Neuronal stem cell (in vitro differentiated cells): ENCODE measurements around the gene OR10P1.

Experiments used
- DNase-seq: peaks from one replicate; pipeline ENCODE4 v3.0.0-alpha.2; 2013; ENCODE audit warnings: low spot score
- H2AFZ ChIP-seq: one replicate; pipeline ENCODE4 v1.6.1; 2013; ENCODE audit warnings: mild to moderate bottlenecking, low read length, inconsistent platforms
- H2AK5ac ChIP-seq: 2 replicates; pipeline ENCODE4 v1.6.1; 2013; ENCODE audit warnings: low read depth, mild to moderate bottlenecking, inconsistent platforms, low read length, moderate library complexity, mixed read lengths
- H2BK120ac ChIP-seq: 2 replicates; pipeline ENCODE4 v1.6.1; 2013; ENCODE audit warnings: low read depth, mild to moderate bottlenecking, inconsistent platforms, low read length, moderate library complexity, mixed read lengths
- H2BK12ac ChIP-seq: one replicate; pipeline ENCODE4 v1.6.1; 2013; ENCODE audit warnings: low read length, inconsistent platforms
- H2BK15ac ChIP-seq: 2 replicates; pipeline ENCODE4 v1.6.1; 2013; ENCODE audit warnings: mild to moderate bottlenecking, low read length, inconsistent platforms, mixed read lengths
- H2BK5ac ChIP-seq: one replicate; pipeline ENCODE4 v1.6.1; 2013; ENCODE audit warnings: inconsistent platforms, mild to moderate bottlenecking, low read length, moderate library complexity
- H3K14ac ChIP-seq: one replicate; pipeline ENCODE4 v1.6.1; 2013; ENCODE audit warnings: low read length, inconsistent platforms
- H3K18ac ChIP-seq: 2 replicates; pipeline ENCODE4 v1.6.1; 2013; ENCODE audit warnings: low read length, inconsistent platforms
- H3K23ac ChIP-seq: 2 replicates; pipeline ENCODE4 v1.6.1; 2013; ENCODE audit warnings: low read depth, mild to moderate bottlenecking, mixed read lengths, low read length, inconsistent platforms; ENCODE audit not compliant: poor library complexity
- H3K27ac ChIP-seq: replicated peaks from 3 replicates; pipeline ENCODE4 v1.5.1; 2013; ENCODE audit warnings: low read length, inconsistent platforms
- H3K27me3 ChIP-seq, 3 experiments: 2 replicates each; pipeline ENCODE4 v1.6.1; 2013; ENCODE audit warnings: low read length in 3 of 3, mild to moderate bottlenecking in 2 of 3, inconsistent platforms in 1 of 3, low read depth in 1 of 3, mixed read lengths in 1 of 3, moderate library complexity in 1 of 3; ENCODE audit not compliant: control insufficient read depth in 3 of 3, insufficient read depth in 3 of 3
- H3K36me3 ChIP-seq, 2 donors: replicated peaks in 1 of 2; 2 replicates each; pipeline ENCODE4 v1.6.1; 2013; ENCODE audit warnings: low read length in 2 of 2; ENCODE audit not compliant: control insufficient read depth in 2 of 2, insufficient read depth in 2 of 2
- H3K4ac ChIP-seq: 2 replicates; pipeline ENCODE4 v1.6.1; 2013; ENCODE audit warnings: inconsistent platforms, mild to moderate bottlenecking, low read length, moderate library complexity
- H3K4me1 ChIP-seq, 2 donors: 1 replicate in 1 of 2; 2 replicates in 1 of 2; pipeline ENCODE4 v1.6.1; 2013; ENCODE audit warnings: low read length in 2 of 2, low read depth in 1 of 2; ENCODE audit not compliant: control insufficient read depth in 2 of 2, insufficient read depth in 1 of 2
- H3K4me2 ChIP-seq: one replicate; pipeline ENCODE4 v1.6.1; 2013; ENCODE audit warnings: mild to moderate bottlenecking, low read length, inconsistent platforms; ENCODE audit not compliant: insufficient read depth, poor library complexity, severe bottlenecking
- H3K4me3 ChIP-seq, 2 donors: 2 replicates each; pipeline ENCODE4 v1.5.1; 2013; ENCODE audit warnings: low read length in 2 of 2, mild to moderate bottlenecking in 2 of 2, inconsistent platforms in 1 of 2, moderate library complexity in 1 of 2
- H3K79me1 ChIP-seq: one replicate; pipeline ENCODE4 v1.6.1; 2013; ENCODE audit warnings: low read depth, mild to moderate bottlenecking, inconsistent platforms, low read length, moderate library complexity
- H3K9ac ChIP-seq: one replicate; pipeline ENCODE4 v1.6.1; 2013; ENCODE audit warnings: mild to moderate bottlenecking, low read depth, low read length, inconsistent platforms; ENCODE audit not compliant: poor library complexity
- H3K9me3 ChIP-seq, 2 donors: replicated peaks in 1 of 2; 2 replicates each; pipeline versions ENCODE3 to v1.6.1; 2013; ENCODE audit warnings: low read length in 2 of 2, mild to moderate bottlenecking in 2 of 2, inconsistent platforms in 1 of 2, low read depth in 1 of 2, mixed read lengths in 1 of 2, moderate library complexity in 1 of 2; ENCODE audit not compliant: control insufficient read depth in 2 of 2, insufficient read depth in 1 of 2
- H4K8ac ChIP-seq: one replicate; pipeline ENCODE4 v1.6.1; 2013; ENCODE audit warnings: low read depth, mild to moderate bottlenecking, inconsistent platforms, low read length, moderate library complexity
- H4K91ac ChIP-seq: one replicate; pipeline ENCODE4 v1.6.1; 2013; ENCODE audit warnings: low read length, low read depth, mild to moderate bottlenecking, inconsistent platforms; ENCODE audit not compliant: poor library complexity
- WGBS, 2 donors: extraction: QIAGEN DNeasy Blood & Tissue Kit; methylation state at CpG; one replicate each; pipeline ENCODE4 v1.1.7; 2013; ENCODE audit warnings: missing lambda C conversion rate in 2 of 2, mixed read lengths in 1 of 2; ENCODE audit not compliant: insufficient read length in 2 of 2, insufficient replicate concordance in 1 of 2; ENCODE audit errors: extremely low coverage in 2 of 2; 5-methylcytosine and 5-hydroxymethylcytosine counted together

Gene OR10P1

DNA sequence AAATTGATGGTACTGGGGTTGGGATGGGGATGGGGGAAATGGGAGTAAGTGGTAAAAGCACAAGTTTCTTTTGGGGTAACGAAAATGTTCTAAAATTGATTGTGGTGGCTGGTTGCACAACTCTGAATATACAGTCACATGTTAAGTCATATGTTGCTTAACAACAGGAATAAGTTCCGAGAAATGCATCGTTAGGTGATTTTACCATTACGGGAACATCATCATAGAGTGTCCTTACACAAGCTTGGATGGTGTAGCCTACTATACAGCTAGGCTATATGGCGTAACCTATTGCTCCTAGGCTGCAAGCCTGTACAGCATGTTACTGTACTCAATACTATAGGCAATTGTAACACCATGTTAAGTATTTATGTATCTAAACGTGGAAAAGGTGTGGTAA, 40.0 kb downstream of the OR10P1 start:
- no peak overlapping the region for H2BK12ac ChIP-seq

DNA sequence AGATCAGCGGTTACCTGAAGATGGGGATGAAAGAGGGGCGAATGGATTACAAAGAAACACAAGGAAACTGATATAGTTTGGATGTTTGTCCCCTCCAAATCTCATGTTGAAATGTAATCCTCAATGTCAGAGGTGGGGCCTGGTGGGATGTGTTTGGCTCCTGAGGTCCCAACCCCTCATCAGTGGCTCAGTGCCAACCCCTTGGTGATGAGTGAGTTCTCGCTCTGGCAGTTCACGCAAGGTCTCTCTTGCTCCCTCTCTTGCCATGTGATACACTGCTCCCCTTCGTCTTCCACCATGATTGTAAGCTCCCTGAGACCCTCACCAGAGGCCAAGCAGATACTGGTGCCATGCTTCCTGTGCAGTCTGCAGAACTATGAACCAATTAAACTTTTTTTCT, 43.0 kb downstream of the OR10P1 start:
- no peak overlapping the region for H3K27ac ChIP-seq
- peaks cover 2% of the 10 kb centered on the region for H3K79me1 ChIP-seq
- H2AFZ ChIP-seq, result no peak overlapping the region
- H3K9ac ChIP-seq, result no peak overlapping the region
- H3K4me3 ChIP-seq, result no peak overlapping the region
- WGBS, 2 donors, result no CpG with 5 or more reads among the region's 5 CpGs
- H4K91ac ChIP-seq, result no peak overlapping the region
- H3K9me3 ChIP-seq, result no peaks in the 10 kb centered on the region
- no peak overlapping the region for H3K4ac ChIP-seq
- H3K4me1 ChIP-seq, result peaks cover 2 to 10% of the 10 kb centered on the region in 2 donors
- no peak overlapping the region for H2BK12ac ChIP-seq
- H3K23ac ChIP-seq, result no peak overlapping the region
- no peak overlapping the region for H4K8ac ChIP-seq
- no peaks in the 10 kb centered on the region for H3K36me3 ChIP-seq
- H3K14ac ChIP-seq, result no peak overlapping the region
- peaks cover 0 to 3% (median 0%) of the 10 kb centered on the region in 3 experiments for H3K27me3 ChIP-seq
- H2BK15ac ChIP-seq, result no peak overlapping the region
- no peak overlapping the region for H2BK5ac ChIP-seq
- H2AK5ac ChIP-seq, result no peak overlapping the region
- H3K18ac ChIP-seq, result no peak overlapping the region
- no peak for DNase-seq
- H3K4me2 ChIP-seq, result no peak overlapping the region
- H2BK120ac ChIP-seq, result no peak overlapping the region

More for the DNA sequence above, 40.0 kb downstream of the OR10P1 start:
- no peak overlapping the region for H4K8ac ChIP-seq
- WGBS, 2 donors, result 100% methylated on average over 1 of the region's 6 CpGs; no CpG with 5 or more reads in 1 of the 2 donors
- H3K14ac ChIP-seq, result no peak overlapping the region
- no peak overlapping the region for H3K9ac ChIP-seq
- no peak overlapping the region for H2BK15ac ChIP-seq
- no peak for DNase-seq
- no peak overlapping the region for H3K4ac ChIP-seq
- H2BK120ac ChIP-seq, result no peak overlapping the region
- no peaks in the 10 kb centered on the region for H3K9me3 ChIP-seq
- no peak overlapping the region for H2AFZ ChIP-seq
- peaks cover 0 to 8% (median 0%) of the 10 kb centered on the region in 3 experiments for H3K27me3 ChIP-seq
- H3K27ac ChIP-seq, result no peak overlapping the region
- H3K36me3 ChIP-seq, result no peaks in the 10 kb centered on the region
- no peak overlapping the region for H3K4me3 ChIP-seq
- H3K4me1 ChIP-seq, result peaks cover 2 to 6% of the 10 kb centered on the region in 2 donors
- no peak overlapping the region for H3K23ac ChIP-seq
- no peak overlapping the region for H3K18ac ChIP-seq
- H2AK5ac ChIP-seq, result no peak overlapping the region
- H3K79me1 ChIP-seq, result no peaks in the 10 kb centered on the region
- H3K4me2 ChIP-seq, result no peak overlapping the region
- H2BK5ac ChIP-seq, result no peak overlapping the region
- no peak overlapping the region for H4K91ac ChIP-seq

DNA sequence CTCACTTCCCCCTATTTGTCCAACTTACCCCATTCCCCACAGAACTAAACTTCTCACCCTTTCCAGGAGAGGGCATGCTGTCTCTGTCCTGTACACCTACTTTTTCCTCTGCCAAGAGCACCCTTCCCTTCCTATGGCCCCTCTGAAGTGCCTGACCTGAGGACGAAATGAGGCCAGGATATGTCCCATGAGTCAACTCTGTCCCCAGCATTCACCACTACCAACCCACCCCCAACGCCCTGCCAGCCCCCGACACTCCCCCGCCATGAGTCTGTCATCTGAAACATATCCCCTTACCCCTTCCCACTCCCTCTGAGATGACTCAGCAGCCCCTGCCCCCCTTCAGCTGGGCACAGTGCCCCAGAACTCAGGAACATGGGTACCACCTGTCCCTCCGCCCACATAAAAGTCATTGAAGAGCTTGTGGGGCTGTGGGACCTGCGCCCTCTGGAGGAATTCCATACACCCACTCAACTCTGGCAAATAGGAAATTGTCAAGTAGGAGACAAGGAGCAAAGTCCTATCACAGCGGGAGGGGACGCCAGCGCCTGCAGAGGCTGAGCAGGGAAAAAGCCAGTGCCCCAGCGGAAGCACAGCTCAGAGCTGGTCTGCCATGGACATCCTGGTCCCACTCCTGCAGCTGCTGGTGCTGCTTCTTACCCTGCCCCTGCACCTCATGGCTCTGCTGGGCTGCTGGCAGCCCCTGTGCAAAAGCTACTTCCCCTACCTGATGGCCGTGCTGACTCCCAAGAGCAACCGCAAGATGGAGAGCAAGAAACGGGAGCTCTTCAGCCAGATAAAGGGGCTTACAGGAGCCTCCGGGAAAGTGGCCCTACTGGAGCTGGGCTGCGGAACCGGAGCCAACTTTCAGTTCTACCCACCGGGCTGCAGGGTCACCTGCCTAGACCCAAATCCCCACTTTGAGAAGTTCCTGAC, 44.7 kb downstream of the OR10P1 start:
- no peak overlapping the region for H3K23ac ChIP-seq
- H3K4ac ChIP-seq, result no peak overlapping the region
- H3K9ac ChIP-seq, result no peak overlapping the region
- no peaks in the 10 kb centered on the region for H3K9me3 ChIP-seq
- H3K4me3 ChIP-seq, result no peak overlapping the region
- H3K27ac ChIP-seq, result no peak overlapping the region
- peaks cover 2% of the 10 kb centered on the region for H3K79me1 ChIP-seq
- no CpG with 5 or more reads among the region's 17 CpGs for WGBS, 2 donors
- H3K14ac ChIP-seq, result no peak overlapping the region
- no peak overlapping the region for H2BK12ac ChIP-seq
- no peak overlapping the region for H2AK5ac ChIP-seq
- H3K18ac ChIP-seq, result peak overlapping the region; percentile 69
- no peak overlapping the region for H4K8ac ChIP-seq
- peaks cover 3 to 4% of the 10 kb centered on the region in 2 donors for H3K36me3 ChIP-seq
- no peaks in the 10 kb centered on the region for H3K27me3 ChIP-seq
- peak overlapping the region; percentile 80 for H2AFZ ChIP-seq
- peak; percentile 57 for DNase-seq
- no peak overlapping the region for H2BK15ac ChIP-seq
- no peak overlapping the region for H4K91ac ChIP-seq
- peak overlapping the region; percentile 28 for H3K4me2 ChIP-seq
- peaks cover 2 to 10% of the 10 kb centered on the region in 2 donors for H3K4me1 ChIP-seq
- no peak overlapping the region for H2BK120ac ChIP-seq
- no peak overlapping the region for H2BK5ac ChIP-seq

DNA sequence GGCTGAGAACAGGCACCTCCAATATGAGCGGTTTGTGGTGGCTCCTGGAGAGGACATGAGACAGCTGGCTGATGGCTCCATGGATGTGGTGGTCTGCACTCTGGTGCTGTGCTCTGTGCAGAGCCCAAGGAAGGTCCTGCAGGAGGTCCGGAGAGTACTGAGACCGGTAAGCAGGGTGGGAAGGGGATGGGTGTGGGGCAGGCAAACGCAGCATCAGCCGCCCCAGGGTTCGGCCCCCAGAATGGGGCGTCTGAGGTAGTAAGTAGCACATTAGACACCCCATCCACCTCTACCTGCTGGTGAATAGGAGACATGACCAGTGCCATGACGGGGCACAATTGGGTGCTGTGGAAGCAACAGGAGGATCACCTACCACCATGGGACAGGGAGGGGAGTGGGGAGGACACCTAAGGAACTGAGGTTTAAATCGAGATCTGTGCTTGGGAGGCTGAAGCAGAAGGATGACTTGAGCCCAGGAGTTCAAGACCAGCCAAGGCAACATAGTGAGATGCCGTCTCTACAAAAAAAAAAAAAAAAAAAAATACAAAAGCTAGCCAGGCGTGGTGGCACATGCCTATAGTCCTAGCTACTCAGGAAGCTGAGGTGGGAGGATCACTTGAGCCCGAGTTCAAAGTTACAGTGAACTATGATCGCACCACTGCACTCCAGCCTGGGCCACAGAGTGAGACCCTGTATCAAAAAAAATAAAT, 45.5 kb downstream of the OR10P1 start:
- Histone ChIP-seq H3K27ac (no peak overlapping the region), H4K8ac (no peak overlapping the region), H2BK120ac (no peak overlapping the region), H2BK12ac (no peak overlapping the region), H4K91ac (no peak overlapping the region), H3K9ac (no peak overlapping the region), H3K4ac (no peak overlapping the region), H3K9me3 (no peaks in the 10 kb centered on the region), H2BK15ac (peak overlapping the region; percentile 56), H2AK5ac (peak overlapping the region; percentile 73), H2AFZ (peak overlapping the region; percentile 80), H3K27me3 (no peaks in the 10 kb centered on the region), H3K23ac (no peak overlapping the region), H3K14ac (no peak overlapping the region), H2BK5ac (no peak overlapping the region), H3K4me1 (peaks cover 2 to 10% of the 10 kb centered on the region in 2 donors), H3K18ac (no peak overlapping the region), H3K4me2 (no peak overlapping the region), H3K36me3 (peaks cover 5 to 8% of the 10 kb centered on the region in 2 donors), H3K4me3 (no peak overlapping the region), H3K79me1 (peaks cover 2% of the 10 kb centered on the region)
- no peak for DNase-seq
- WGBS, 2 donors, result no CpG with 5 or more reads among the region's 13 CpGs
